PC-9 (cell line): Measurements from ENCODE around the gene FAIM2. TPM values are rescaled to one million over a fixed set of nuclear protein-coding genes. Genes with fewer than 3 reads are reported as not detected.

ENCODE experiments used
- BruUV-seq: library from RNA; stranded (reverse); fragments of 400-500 nt; replicated peaks from 2 replicates; lab custom pipeline; 2021; lab: Mats Ljungman, UMichigan
- CTCF ChIA-PET: fragments of 300-600 bp; sonication (Branson Sonifier 250); formaldehyde crosslinking; loops from one replicate; lab custom pipeline; 2022; ENCODE audit warnings: antibody characterized with exemption; lab: Charles Lee
- POLR2A ChIA-PET: fragments of 300-600 bp; sonication (Branson Sonifier 250); formaldehyde crosslinking; loops from one replicate; lab custom pipeline; 2022; ENCODE audit warnings: antibody characterized with exemption; ENCODE audit not compliant: unreplicated experiment; lab: Charles Lee
- DNase-seq, 2 experiments: peaks; one replicate each; pipeline versions ENCODE4 v3.0.0 to v3.0.0-alpha.2; 2015 to 2022; ENCODE audit warnings: mixed read lengths in 1 of 2
- H2AFZ ChIP-seq: fragments of 200-600 bp; sonication (generic); 2 replicates; pipeline ENCODE4 v1.8.1; 2017; ENCODE audit warnings: antibody characterized with exemption
- H3F3A ChIP-seq: fragments of 200-600 bp; sonication (generic); 2 replicates; pipeline ENCODE4 v1.8.1; 2017; ENCODE audit warnings: antibody characterized with exemption, mild to moderate bottlenecking, low read depth; ENCODE audit not compliant: insufficient read depth
- H3K27ac ChIP-seq: fragments of 200-600 bp; sonication (generic); 2 replicates; pipeline ENCODE4 v1.6.1; 2016; ENCODE audit warnings: mixed run types
- H3K27me3 ChIP-seq: fragments of 200-600 bp; sonication (generic); 2 replicates; pipeline ENCODE4 v1.6.1; 2016; ENCODE audit warnings: low read depth, mixed run types; ENCODE audit not compliant: insufficient read depth
- H3K36me3 ChIP-seq: fragments of 200-600 bp; sonication (generic); 2 replicates; pipeline ENCODE4 v1.6.1; 2016; ENCODE audit warnings: low read depth, mixed run types
- H3K4me1 ChIP-seq: fragments of 200-600 bp; sonication (generic); replicated peaks from 2 replicates; pipeline ENCODE4 v1.6.1; 2016; ENCODE audit warnings: mixed run types; ENCODE audit not compliant: insufficient read depth
- H3K4me2 ChIP-seq: fragments of 200-600 bp; sonication (generic); 2 replicates; pipeline ENCODE4 v1.6.1; 2017; ENCODE audit warnings: mixed run types
- H3K4me3 ChIP-seq: fragments of 200-600 bp; sonication (generic); 2 replicates; pipeline ENCODE4 v1.6.1; 2016; ENCODE audit warnings: mixed run types
- H3K79me2 ChIP-seq: fragments of 200-600 bp; sonication (generic); 2 replicates; pipeline ENCODE4 v1.6.1; 2017; ENCODE audit warnings: low read depth, mixed run types
- H3K9me2 ChIP-seq: fragments of 200-600 bp; sonication (generic); 2 replicates; pipeline ENCODE4 v1.8.1; 2017; ENCODE audit warnings: mild to moderate bottlenecking; ENCODE audit not compliant: insufficient read depth
- H3K9me3 ChIP-seq: fragments of 200-600 bp; sonication (generic); 2 replicates; pipeline ENCODE4 v1.8.1; 2016; ENCODE audit warnings: low read depth; ENCODE audit not compliant: insufficient read depth
- H4K20me1 ChIP-seq: fragments of 200-600 bp; sonication (generic); 2 replicates; pipeline ENCODE4 v1.8.1; 2017; ENCODE audit not compliant: insufficient read depth
- EZH2 ChIP-seq: fragments of 200-600 bp; sonication (generic); IDR thresholded peaks from 2 replicates; pipeline ENCODE4 v1.8.0; 2017; ENCODE audit warnings: antibody characterized with exemption, low read depth
- intact Hi-C: fragments of 100-400 bp; cut with micrococcal nuclease; formaldehyde crosslinking; loops from one replicate; pipeline ENCODE4 v1.10.0; 2022; ENCODE audit not compliant: unreplicated experiment
- total RNA-seq: library from RNA; stranded (reverse); gene quantifications from 2 replicates; pipeline ENCODE4 v1.2.3, GENCODE V29; 2021
- TF ChIP-seq, protein P1 (sequence below): fragments of 200-600 bp; sonication (generic); conservative IDR thresholded peaks from 2 replicates; pipeline ENCODE4 v1.6.1; 2017; ENCODE audit warnings: mixed run types, antibody characterized with exemption, mild to moderate bottlenecking, moderate library complexity

Gene FAIM2
- total RNA-seq, 1 experiment from 2014 or later, result not detected

DNA sequence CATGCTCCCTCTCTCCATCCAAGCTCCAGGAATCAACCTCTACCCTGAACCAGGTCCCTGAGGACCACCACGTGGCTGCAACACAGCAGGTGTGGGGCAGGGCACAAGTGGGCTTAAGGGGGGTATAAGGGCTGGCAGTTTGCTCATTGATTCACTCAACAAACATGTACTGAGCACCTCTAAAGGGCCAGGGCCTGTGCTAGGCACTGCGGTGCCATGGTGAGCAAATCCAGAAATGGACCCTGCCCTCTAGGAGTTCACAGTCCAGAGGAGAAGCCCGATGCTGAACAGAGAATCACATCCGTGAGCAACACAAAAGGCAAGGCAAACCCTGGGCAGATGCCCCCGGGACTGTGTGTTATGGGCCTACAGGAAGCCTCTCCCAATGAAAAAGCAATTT lies 40.3 kb upstream of the FAIM2 start:
- Histone ChIP-seq H3K9me2 (no peaks in the 10 kb centered on the region), H3K27ac (no peak overlapping the region), H4K20me1 (no peaks in the 10 kb centered on the region), H3K27me3 (no peaks in the 10 kb centered on the region), H3K4me1 (peaks cover 29% of the 10 kb centered on the region), H3F3A (peaks cover 17% of the 10 kb centered on the region; the same call in 1 of the 2 replicates), H3K9me3 (no peaks in the 10 kb centered on the region), H3K4me3 (no peak overlapping the region), H3K79me2 (no peaks in the 10 kb centered on the region), H3K36me3 (no peaks in the 10 kb centered on the region), H2AFZ (no peak overlapping the region), H3K4me2 (no peak overlapping the region)
- BruUV-seq, result no TSS peak
- intact Hi-C loops, result loop anchor here (2.0 kb wide), 1 partner anchor 23 kb away; no protein-coding TSS in a partner anchor
- POLR2A ChIA-PET, result interaction anchor here (0.7 kb wide), 1 partner anchor 56 kb away, joined by 5 read pairs; no protein-coding TSS in a partner anchor
- DNase-seq, result no peak
- TF ChIP-seq, protein P1, sequence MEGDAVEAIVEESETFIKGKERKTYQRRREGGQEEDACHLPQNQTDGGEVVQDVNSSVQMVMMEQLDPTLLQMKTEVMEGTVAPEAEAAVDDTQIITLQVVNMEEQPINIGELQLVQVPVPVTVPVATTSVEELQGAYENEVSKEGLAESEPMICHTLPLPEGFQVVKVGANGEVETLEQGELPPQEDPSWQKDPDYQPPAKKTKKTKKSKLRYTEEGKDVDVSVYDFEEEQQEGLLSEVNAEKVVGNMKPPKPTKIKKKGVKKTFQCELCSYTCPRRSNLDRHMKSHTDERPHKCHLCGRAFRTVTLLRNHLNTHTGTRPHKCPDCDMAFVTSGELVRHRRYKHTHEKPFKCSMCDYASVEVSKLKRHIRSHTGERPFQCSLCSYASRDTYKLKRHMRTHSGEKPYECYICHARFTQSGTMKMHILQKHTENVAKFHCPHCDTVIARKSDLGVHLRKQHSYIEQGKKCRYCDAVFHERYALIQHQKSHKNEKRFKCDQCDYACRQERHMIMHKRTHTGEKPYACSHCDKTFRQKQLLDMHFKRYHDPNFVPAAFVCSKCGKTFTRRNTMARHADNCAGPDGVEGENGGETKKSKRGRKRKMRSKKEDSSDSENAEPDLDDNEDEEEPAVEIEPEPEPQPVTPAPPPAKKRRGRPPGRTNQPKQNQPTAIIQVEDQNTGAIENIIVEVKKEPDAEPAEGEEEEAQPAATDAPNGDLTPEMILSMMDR, result no peak
- TF ChIP-seq EZH2, result no peak
- CTCF ChIA-PET, result interaction anchor here (0.5 to 0.6 kb wide), 2 partner anchors 61 to 224 kb away, joined by 3 to 11 read pairs; no protein-coding TSS in a partner anchor

DNA sequence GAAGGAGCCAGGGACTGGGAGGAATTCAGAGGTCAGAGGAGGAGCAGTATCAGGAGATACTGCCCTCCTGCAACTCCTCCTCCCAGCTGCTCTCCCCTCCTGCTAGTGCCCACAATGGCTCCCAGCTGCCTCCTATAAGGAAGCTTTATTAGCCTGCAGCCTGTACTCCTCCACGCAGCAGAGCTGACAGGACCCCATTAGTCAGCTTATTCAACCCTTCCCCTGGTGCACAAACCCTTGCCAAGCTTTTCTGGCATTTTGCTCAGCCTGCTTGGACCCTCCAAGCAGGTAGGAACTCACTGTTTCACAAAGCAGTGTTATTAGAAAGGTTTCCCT lies 39.9 kb upstream of the FAIM2 start:
- H3K36me3 ChIP-seq, result no peaks in the 10 kb centered on the region
- no peaks in the 10 kb centered on the region for H4K20me1 ChIP-seq
- no TSS peak for BruUV-seq
- intact Hi-C loops, result no loop called here
- no peak overlapping the region for H3K27ac ChIP-seq
- H3K4me2 ChIP-seq, result peak overlapping the region; percentile 59; the same call in 1 of the 2 replicates
- DNase-seq, result no peak
- H3K79me2 ChIP-seq, result no peaks in the 10 kb centered on the region
- H3F3A ChIP-seq, result peaks cover 17% of the 10 kb centered on the region; the same call in 1 of the 2 replicates
- H3K27me3 ChIP-seq, result no peaks in the 10 kb centered on the region
- ChIA-PET CTCF (interaction anchor here (0.5 to 0.6 kb wide), 2 partner anchors 60 to 224 kb away, joined by 3 to 11 read pairs; no protein-coding TSS in a partner anchor), POLR2A (interaction anchor here (0.7 kb wide), 1 partner anchor 55 kb away, joined by 5 read pairs; no protein-coding TSS in a partner anchor)
- H3K4me3 ChIP-seq, result no peak overlapping the region
- no peaks in the 10 kb centered on the region for H3K9me2 ChIP-seq
- no peaks in the 10 kb centered on the region for H3K9me3 ChIP-seq
- no peak overlapping the region for H2AFZ ChIP-seq
- no peak for TF ChIP-seq EZH2
- TF ChIP-seq, protein P1, result no peak
- H3K4me1 ChIP-seq, result peaks cover 29% of the 10 kb centered on the region

DNA sequence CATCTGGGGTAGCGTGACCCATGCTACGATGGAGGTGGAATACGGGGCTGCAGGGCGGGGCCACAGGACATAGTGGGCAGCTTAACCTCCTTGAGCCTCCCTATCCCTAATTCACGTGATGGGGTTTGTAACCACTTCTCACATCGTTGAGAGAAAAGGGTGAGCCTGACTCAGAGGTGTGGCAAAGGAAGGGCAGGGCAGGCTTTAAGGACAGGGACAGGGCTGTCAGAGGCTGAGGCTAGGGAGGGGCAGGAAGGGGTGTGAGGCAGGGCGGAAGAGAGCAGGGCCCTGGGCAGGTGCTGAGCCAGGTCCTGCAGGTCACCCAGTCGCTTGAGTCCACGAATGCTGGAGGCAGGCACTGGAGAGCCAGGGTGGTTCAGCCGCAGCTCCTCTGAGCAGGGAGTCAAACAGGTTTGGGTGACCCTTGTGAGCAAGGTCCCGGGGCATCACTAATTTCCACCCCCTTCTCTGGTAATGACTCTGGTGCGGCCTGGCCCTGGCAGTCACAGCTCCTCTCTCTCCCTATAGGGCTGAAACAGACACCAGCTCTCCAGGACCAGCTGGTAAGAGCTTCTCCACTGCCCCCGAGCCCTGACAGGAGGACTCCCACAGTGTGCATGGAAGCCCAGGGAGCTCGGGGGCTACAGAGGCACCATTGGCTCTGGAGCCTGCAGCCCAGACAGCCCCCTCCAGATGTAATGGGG lies 39.4 kb upstream of the FAIM2 start:
- peak; percentile 51 to 64 for DNase-seq
- Histone ChIP-seq H4K20me1 (no peaks in the 10 kb centered on the region), H3K27ac (no peak overlapping the region), H3K27me3 (no peaks in the 10 kb centered on the region), H2AFZ (no peak overlapping the region; the same call in none of the 2 replicates), H3K36me3 (no peaks in the 10 kb centered on the region), H3K4me1 (peaks cover 29% of the 10 kb centered on the region), H3K9me3 (no peaks in the 10 kb centered on the region), H3K9me2 (no peaks in the 10 kb centered on the region), H3K79me2 (no peaks in the 10 kb centered on the region), H3F3A (peaks cover 17% of the 10 kb centered on the region; the same call in 1 of the 2 replicates), H3K4me2 (peak overlapping the region; percentile 59), H3K4me3 (no peak overlapping the region)
- ChIA-PET CTCF (interaction anchor here (0.5 kb wide), 1 partner anchor 225 kb away, joined by 11 read pairs; no protein-coding TSS in a partner anchor), POLR2A (no interaction called here)
- BruUV-seq, result no TSS peak
- intact Hi-C loops, result no loop called here
- TF ChIP-seq EZH2, result no peak
- TF ChIP-seq, protein P1, result no peak
